ENCODE data around the gene KIF26A. TPM values are rescaled to one million over a fixed set of nuclear protein-coding genes. Genes with fewer than 3 reads are reported as not detected.

KIF26A gene
- total RNA-seq, 6 donors from 2014 or later = 1.8 to 7.3 (median 3.5) TPM

- Histone ChIP-seq H3K27ac (no peak overlapping the region), H3K4me1 (peaks cover 0 to 28% (median 12%) of the 10 kb centered on the region in 4 donors), H3K27me3 (no peaks in the 10 kb centered on the region), H3K4me3 (no peak overlapping the region), H3K36me3 (no peaks in the 10 kb centered on the region), H3K9me3 (no peaks in the 10 kb centered on the region)
- TF ChIP-seq EP300 (IDR thresholded peaks at IDR 0.05) (no peak), CTCF (IDR thresholded peaks at IDR 0.05) (no peak), POLR2AphosphoS5 (IDR thresholded peaks at IDR 0.05) (no peak), POLR2A (IDR thresholded peaks at IDR 0.05) (no peak)
- ATAC-seq (ENCODE audit: low FRiP score in 2 of 2) (no peak), DNase-seq (peak in 1 of 2 donors; percentile 80)
- 86 to 87% methylated on average over 21 to 24 of the region's 31 CpGs for WGBS, 2 donors
Observed at GRCh38 chr14:104095426-104096310, 42.7 kb upstream of the KIF26A start.

- TF ChIP-seq POLR2A (IDR thresholded peaks at IDR 0.05) (no peak), EP300 (IDR thresholded peaks at IDR 0.05) (no peak), POLR2AphosphoS5 (IDR thresholded peaks at IDR 0.05) (no peak), CTCF (IDR thresholded peaks at IDR 0.05) (no peak)
- Histone ChIP-seq H3K4me1 (peaks cover 0 to 35% (median 18%) of the 10 kb centered on the region in 4 donors), H3K27ac (no peak overlapping the region), H3K27me3 (no peaks in the 10 kb centered on the region), H3K36me3 (no peaks in the 10 kb centered on the region), H3K9me3 (no peaks in the 10 kb centered on the region), H3K4me3 (no peak overlapping the region)
- ATAC-seq (ENCODE audit: low FRiP score in 2 of 2) = no peak
- WGBS, 2 donors = 89 to 100% methylated on average over 3 to 14 of the region's 14 CpGs
- peak in 1 of 2 donors; percentile 33 for DNase-seq
Observed at GRCh38 chr14:104096318-104096717, 42.1 kb upstream of the KIF26A start.

GRCh38 chr14:104096751-104097700 is 41.4 kb upstream of the KIF26A start:
- H3K4me1 ChIP-seq = peaks cover 0 to 40% (median 19%) of the 10 kb centered on the region in 4 donors
- no peak overlapping the region for H3K4me3 ChIP-seq
- no peaks in the 10 kb centered on the region for H3K9me3 ChIP-seq
- H3K27ac ChIP-seq = no peak overlapping the region
- 77 to 84% methylated on average over 7 to 25 of the region's 25 CpGs for WGBS, 2 donors
- TF ChIP-seq CTCF (IDR thresholded peaks at IDR 0.05) (no peak), EP300 (IDR thresholded peaks at IDR 0.05) (no peak), POLR2AphosphoS5 (IDR thresholded peaks at IDR 0.05) (no peak), POLR2A (IDR thresholded peaks at IDR 0.05) (no peak)
- no peaks in the 10 kb centered on the region for H3K36me3 ChIP-seq
- no peaks in the 10 kb centered on the region for H3K27me3 ChIP-seq
- no peak for ATAC-seq (ENCODE audit: low FRiP score in 2 of 2)
- DNase-seq = peak in 1 of 2 donors; percentile 72

- ATAC-seq (ENCODE audit: low FRiP score in 2 of 2) (no peak), DNase-seq (peak in 1 of 2 donors; percentile 66)
- 79 to 87% methylated on average over 9 to 25 of the region's 25 CpGs for WGBS, 2 donors
- TF ChIP-seq CTCF (IDR thresholded peaks at IDR 0.05) (no peak), POLR2AphosphoS5 (IDR thresholded peaks at IDR 0.05) (no peak), EP300 (IDR thresholded peaks at IDR 0.05) (no peak), POLR2A (IDR thresholded peaks at IDR 0.05) (no peak)
- H3K36me3 ChIP-seq = no peaks in the 10 kb centered on the region
- H3K27ac ChIP-seq = no peak overlapping the region
- no peak overlapping the region for H3K4me3 ChIP-seq
- no peaks in the 10 kb centered on the region for H3K9me3 ChIP-seq
- H3K4me1 ChIP-seq = peaks cover 0 to 46% (median 25%) of the 10 kb centered on the region in 4 donors
- H3K27me3 ChIP-seq = no peaks in the 10 kb centered on the region
Observed at GRCh38 chr14:104098272-104099095, 39.9 kb upstream of the KIF26A start.
